GM19468 (cell line): ENCODE data around the gene EIF3B.
"Not testable (repeated sequence)": the region's sequence is repeated elsewhere in the genome, so short reads cannot be mapped to it uniquely, and the experiment has no call there.

Source experiments
- ATAC-seq: cut with Tn5 transposase; IDR thresholded peaks from one replicate; pipeline ENCODE4 v1.9.1; 2021; ENCODE audit warnings: mild to moderate bottlenecking, moderate library complexity, moderate number of reproducible peaks; ENCODE audit not compliant: unreplicated experiment; ENCODE audit errors: extremely low read depth

The EIF3B gene

GRCh38 chr7:2336626-2337299, 17.9 kb upstream of the EIF3B start:
- no peak for ATAC-seq

GRCh38 chr7:2347351-2348063, 7.1 kb upstream of the EIF3B start:
- ATAC-seq, result not testable (repeated sequence)

- no peak for ATAC-seq
Observed at GRCh38 chr7:2350055-2350454, 4.6 kb upstream of the EIF3B start.

- no peak for ATAC-seq
Observed at GRCh38 chr7:2350861-2351260, 3.8 kb upstream of the EIF3B start.

- ATAC-seq, result no peak
Observed at GRCh38 chr7:2353113-2353935, 1.3 kb upstream of the EIF3B start.

- ATAC-seq, result peak; percentile 24
Observed at GRCh38 chr7:2353936-2354185, 766 bp upstream of the EIF3B start.

GRCh38 chr7:2354939-2355704, 495 bp downstream of the EIF3B start:
- ATAC-seq, result no peak

- no peak for ATAC-seq
Observed at GRCh38 chr7:2355705-2356008, 1.0 kb downstream of the EIF3B start.

- no peak for ATAC-seq
Observed at GRCh38 chr7:2357165-2357564, 2.5 kb downstream of the EIF3B start.

GRCh38 chr7:2357571-2357970, 2.9 kb downstream of the EIF3B start:
- no peak for ATAC-seq

GRCh38 chr7:2358968-2359527, 4.4 kb downstream of the EIF3B start:
- ATAC-seq, result no peak

- ATAC-seq, result no peak
Observed at GRCh38 chr7:2359610-2360009, 5.0 kb downstream of the EIF3B start.

- ATAC-seq, result no peak
Observed at GRCh38 chr7:2360796-2361195, 6.2 kb downstream of the EIF3B start.

- ATAC-seq, result no peak
Observed at GRCh38 chr7:2362385-2363088, 7.9 kb downstream of the EIF3B start.

- ATAC-seq, result no peak
Observed at GRCh38 chr7:2369139-2369538, 14.5 kb downstream of the EIF3B start.

GRCh38 chr7:2371329-2371728, 16.7 kb downstream of the EIF3B start:
- ATAC-seq, result no peak

GRCh38 chr7:2372724-2373123, 18.1 kb downstream of the EIF3B start:
- ATAC-seq, result no peak

GRCh38 chr7:2373124-2373556, 18.5 kb downstream of the EIF3B start:
- ATAC-seq, result no peak

GRCh38 chr7:2373646-2374045, 19.0 kb downstream of the EIF3B start:
- ATAC-seq, result no peak

GRCh38 chr7:2374401-2374800, 19.8 kb downstream of the EIF3B start:
- no peak for ATAC-seq
